G401 (cell line): ENCODE measurements around the gene ADAMTS16. TPM values are rescaled to one million over a fixed set of nuclear protein-coding genes. Genes with fewer than 3 reads are reported as not detected.

Experiments
- DNase-seq: peaks from one replicate; pipeline ENCODE4 v3.0.0-alpha.2; 2015; ENCODE audit warnings: low spot score
- in situ Hi-C: cut with HindIII; loops from 2 replicates; pipeline ENCODE4 v1.10.0; 2016; ENCODE audit warnings: low sequenced_read_pairs, mixed read lengths
- total RNA-seq: library from RNA; depleted of rRNA; stranded (reverse); fragments of >200 nt; shearing (Covaris generic); gene quantifications from 2 replicates; pipeline ENCODE4 v1.2.3, GENCODE V29; 2014

The ADAMTS16 gene
- total RNA-seq, 1 experiment from 2014 or later, result not detected

GRCh38 chr5:5218396-5218795 lies 78.3 kb downstream of the ADAMTS16 start:
- in situ Hi-C loops, result no loop called here
- peak; percentile 96 for DNase-seq

GRCh38 chr5:5219541-5219940 lies 79.4 kb downstream of the ADAMTS16 start:
- peak; percentile 85 for DNase-seq
- in situ Hi-C loops, result no loop called here

GRCh38 chr5:5220901-5221631 lies 80.9 kb downstream of the ADAMTS16 start:
- in situ Hi-C loops, result no loop called here

GRCh38 chr5:5221724-5222123 lies 81.6 kb downstream of the ADAMTS16 start:
- in situ Hi-C loops, result no loop called here
- peak; percentile 15 for DNase-seq

More at GRCh38 chr5:5220901-5221631, 80.9 kb downstream of the ADAMTS16 start:
- DNase-seq, result peak; percentile 56

GRCh38 chr5:5231576-5231975 lies 91.4 kb downstream of the ADAMTS16 start:
- DNase-seq, result no peak
- in situ Hi-C loops, result no loop called here

- no peak for DNase-seq
- in situ Hi-C loops, result no loop called here
Measured at GRCh38 chr5:5234912-5235311, 94.8 kb downstream of the ADAMTS16 start.

GRCh38 chr5:5235685-5236084 lies 95.6 kb downstream of the ADAMTS16 start:
- no peak for DNase-seq
- in situ Hi-C loops, result no loop called here

GRCh38 chr5:5239191-5239590 lies 99.1 kb downstream of the ADAMTS16 start:
- no peak for DNase-seq

GRCh38 chr5:5240234-5240633 lies 100.1 kb downstream of the ADAMTS16 start:
- in situ Hi-C loops, result no loop called here

More at GRCh38 chr5:5239191-5239590, 99.1 kb downstream of the ADAMTS16 start:
- in situ Hi-C loops, result no loop called here

GRCh38 chr5:5242056-5242455 lies 101.9 kb downstream of the ADAMTS16 start:
- DNase-seq, result no peak
- in situ Hi-C loops, result no loop called here

More at GRCh38 chr5:5240234-5240633, 100.1 kb downstream of the ADAMTS16 start:
- no peak for DNase-seq

- DNase-seq, result peak; percentile 75
- in situ Hi-C loops, result no loop called here
Measured at GRCh38 chr5:5246736-5247135, 106.6 kb downstream of the ADAMTS16 start.

GRCh38 chr5:5250758-5251157 lies 110.6 kb downstream of the ADAMTS16 start:
- in situ Hi-C loops, result no loop called here
- no peak for DNase-seq

- DNase-seq, result no peak
- in situ Hi-C loops, result no loop called here
Measured at GRCh38 chr5:5252106-5252505, 112.0 kb downstream of the ADAMTS16 start.

- in situ Hi-C loops, result no loop called here
- no peak for DNase-seq
Measured at GRCh38 chr5:5257353-5257752, 117.2 kb downstream of the ADAMTS16 start.

GRCh38 chr5:5258564-5258963 lies 118.4 kb downstream of the ADAMTS16 start:
- no peak for DNase-seq

GRCh38 chr5:5264727-5265126 lies 124.6 kb downstream of the ADAMTS16 start:
- no peak for DNase-seq
- in situ Hi-C loops, result no loop called here

More at GRCh38 chr5:5258564-5258963, 118.4 kb downstream of the ADAMTS16 start:
- in situ Hi-C loops, result no loop called here

GRCh38 chr5:5266297-5266696 lies 126.2 kb downstream of the ADAMTS16 start:
- in situ Hi-C loops, result no loop called here

GRCh38 chr5:5270161-5270560 lies 130.0 kb downstream of the ADAMTS16 start:
- in situ Hi-C loops, result no loop called here
- no peak for DNase-seq

More at GRCh38 chr5:5266297-5266696, 126.2 kb downstream of the ADAMTS16 start:
- no peak for DNase-seq

- in situ Hi-C loops, result no loop called here
- peak; percentile 87 for DNase-seq
Measured at GRCh38 chr5:5270958-5271785, 131.0 kb downstream of the ADAMTS16 start.

GRCh38 chr5:5271786-5272321 lies 131.7 kb downstream of the ADAMTS16 start:
- in situ Hi-C loops, result no loop called here
- DNase-seq, result peak; percentile 53
